ENCODE measurements around the gene ERG. TPM values are rescaled to one million over a fixed set of nuclear protein-coding genes. Genes with fewer than 3 reads are reported as not detected.

The ERG gene
- total RNA-seq, 1 donor = 89.1 TPM

- no peak for DNase-seq (ENCODE audit: low read depth in 2 of 3, low spot score in 2 of 3)
These were observed 154.6 kb downstream of the ERG start for GRCh38 chr21:38343691-38344090.

- DNase-seq (ENCODE audit: low read depth in 2 of 3, low spot score in 2 of 3) = no peak
These were observed 155.5 kb downstream of the ERG start for GRCh38 chr21:38342739-38343138.

- DNase-seq (ENCODE audit: low read depth in 2 of 3, low spot score in 2 of 3) = no peak
These were observed 156.7 kb downstream of the ERG start for GRCh38 chr21:38341546-38342012.

GRCh38 chr21:38340131-38340530 is 158.1 kb downstream of the ERG start:
- no peak for DNase-seq (ENCODE audit: low read depth in 2 of 3, low spot score in 2 of 3)

- no peak for DNase-seq (ENCODE audit: low read depth in 2 of 3, low spot score in 2 of 3)
These were observed 160.5 kb downstream of the ERG start for GRCh38 chr21:38337793-38338192.

- DNase-seq (ENCODE audit: low read depth in 2 of 3, low spot score in 2 of 3) = no peak
These were observed 163.4 kb downstream of the ERG start for GRCh38 chr21:38334866-38335265.

- peak in 1 of 3 donors; percentile 22 for DNase-seq (ENCODE audit: low read depth in 2 of 3, low spot score in 2 of 3)
These were observed 164.7 kb downstream of the ERG start for GRCh38 chr21:38333301-38334272.

- DNase-seq (ENCODE audit: low read depth in 2 of 3, low spot score in 2 of 3) = no peak
These were observed 167.6 kb downstream of the ERG start for GRCh38 chr21:38330666-38331065.

Small RNAs within 50 kb of the gene (small RNA-seq; reads per million reads assigned to genes)
- gene SNRPGP13 = not detected

Other genes with a start within 250 kb of the ERG start
- gene KCNJ15, start 241.5 kb downstream of the ERG start, total RNA-seq = under 0.01 TPM